Islet precursor cell (in vitro differentiated cells): ENCODE measurements around the gene ARL10.
"Not testable (repeated sequence)": the region's sequence is repeated elsewhere in the genome, so short reads cannot be mapped to it uniquely, and the experiment has no call there.

ENCODE experiments used
- DNase-seq: peaks from one replicate; pipeline ENCODE4 v3.0.0-alpha.2; 2018

Gene ARL10

DNA sequence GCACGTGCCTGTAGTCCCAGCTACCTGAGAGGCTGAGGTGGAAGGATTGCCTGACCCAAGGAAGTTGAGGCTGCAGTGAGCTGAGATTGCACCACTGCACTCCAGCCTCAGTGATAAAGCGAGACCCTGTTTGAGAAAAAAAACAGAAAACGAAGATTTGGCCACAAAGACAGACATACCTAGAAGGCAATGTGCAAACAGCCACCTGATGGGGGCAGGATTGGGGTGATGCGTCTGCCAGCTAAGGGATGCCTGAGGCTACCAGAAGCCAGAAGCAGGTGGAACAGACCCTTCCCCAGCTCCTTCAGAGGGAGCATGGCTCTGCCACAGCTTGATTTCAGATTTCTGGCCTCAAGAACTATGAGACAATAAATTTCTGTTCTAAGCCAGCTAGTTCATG is 26.2 kb downstream of the ARL10 start:
- DNase-seq, result no peak

- no peak for DNase-seq
Observed at GRCh38 chr5:176391999-176392398, 26.7 kb downstream of the ARL10 start.

DNA sequence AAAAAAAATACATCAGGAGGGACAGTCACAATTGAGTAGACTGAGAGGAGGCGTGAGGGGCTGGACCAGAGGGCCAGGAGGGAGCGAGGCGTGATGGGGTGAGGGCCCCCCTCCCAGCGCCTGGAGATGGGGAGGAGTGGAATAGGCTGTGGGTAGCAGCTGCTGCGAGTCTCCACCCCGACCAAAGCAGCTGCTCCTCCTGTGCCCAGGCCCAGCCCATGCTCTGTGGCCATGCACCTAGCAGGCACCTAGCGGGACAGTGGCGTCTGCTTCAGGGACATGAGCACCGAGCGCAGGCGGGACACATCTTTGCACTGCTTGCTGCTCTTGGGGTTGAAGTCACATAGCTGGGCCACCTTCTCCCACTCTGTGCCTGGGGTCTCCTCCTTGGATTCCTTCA is 27.2 kb downstream of the ARL10 start:
- no peak for DNase-seq

DNA sequence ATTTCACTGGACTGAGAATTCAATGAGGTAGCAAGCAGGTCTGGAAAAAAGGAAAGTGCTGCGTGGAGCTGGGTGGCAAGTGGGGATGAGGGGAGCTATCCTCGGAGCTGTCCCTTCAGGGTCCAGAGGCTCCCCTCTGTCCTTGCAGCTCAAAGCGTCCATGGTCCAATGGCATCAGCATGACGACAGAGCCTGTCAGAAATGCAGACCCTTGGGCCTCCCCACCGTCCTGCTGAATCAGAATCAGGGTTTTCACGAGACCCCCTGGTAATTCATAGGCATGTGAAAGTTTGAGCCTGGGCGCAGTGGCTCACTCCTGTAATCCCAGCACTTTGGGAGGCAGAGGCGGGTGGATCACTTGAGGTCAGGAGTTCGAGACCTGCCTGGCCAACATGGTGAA is 28.8 kb downstream of the ARL10 start:
- DNase-seq, result no peak

DNA sequence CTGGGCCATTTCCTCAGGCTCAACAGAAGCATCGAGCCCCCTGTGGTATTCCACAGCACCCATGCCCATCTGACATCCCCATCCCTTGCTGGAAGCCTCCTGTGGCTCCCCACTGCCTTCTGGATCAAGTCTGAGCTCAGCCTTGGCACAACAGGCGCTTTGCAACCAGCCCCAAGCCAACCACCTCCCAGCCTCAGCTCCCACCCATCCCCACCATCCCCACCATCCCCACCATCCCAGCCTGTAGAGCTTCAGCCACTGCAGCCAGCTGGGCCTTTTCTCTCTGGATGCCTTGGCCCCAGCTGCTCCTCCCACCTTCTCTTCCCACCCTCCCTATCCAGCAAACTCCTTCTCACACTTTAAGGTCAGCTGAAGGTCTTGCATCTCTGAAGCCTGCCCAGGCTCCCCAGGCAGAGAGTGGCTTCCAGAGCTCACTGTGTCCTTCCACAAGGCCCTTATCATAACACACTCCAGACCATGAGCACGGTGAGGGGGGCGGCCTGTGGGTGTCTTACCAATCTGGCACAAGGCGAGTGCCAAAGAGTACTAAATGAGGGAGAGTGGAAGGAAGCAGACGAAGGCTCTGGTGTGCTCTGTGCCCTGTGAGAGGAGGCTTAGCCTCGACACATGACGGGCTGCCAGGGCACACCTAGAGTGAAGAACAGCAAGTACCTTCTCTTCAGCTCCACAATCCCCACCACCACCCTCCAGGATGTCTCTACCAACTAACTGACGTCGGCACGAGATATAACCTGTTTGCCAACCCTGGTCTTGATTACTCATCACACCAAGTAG is 29.8 kb downstream of the ARL10 start:
- no peak for DNase-seq

DNA sequence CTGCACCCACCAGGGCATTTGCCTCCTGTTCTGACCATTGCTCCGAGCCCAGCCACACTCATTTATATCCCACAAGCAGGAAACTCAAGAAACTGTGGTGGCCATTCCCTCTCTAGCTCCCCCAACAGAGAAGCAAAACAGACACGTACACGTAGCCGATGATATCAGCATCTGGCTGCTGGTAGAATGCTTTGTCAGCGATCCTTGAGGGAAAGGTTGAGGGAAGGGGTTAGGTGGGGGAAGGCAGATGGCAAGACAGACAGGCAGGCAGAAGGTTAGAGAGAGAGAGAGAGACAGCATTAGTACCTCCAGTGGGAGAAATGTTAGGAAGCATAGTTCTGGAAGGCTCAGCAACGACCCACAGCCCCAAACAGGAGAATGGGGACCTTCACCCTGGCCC is 31.0 kb downstream of the ARL10 start:
- peak; percentile 68 for DNase-seq

DNA sequence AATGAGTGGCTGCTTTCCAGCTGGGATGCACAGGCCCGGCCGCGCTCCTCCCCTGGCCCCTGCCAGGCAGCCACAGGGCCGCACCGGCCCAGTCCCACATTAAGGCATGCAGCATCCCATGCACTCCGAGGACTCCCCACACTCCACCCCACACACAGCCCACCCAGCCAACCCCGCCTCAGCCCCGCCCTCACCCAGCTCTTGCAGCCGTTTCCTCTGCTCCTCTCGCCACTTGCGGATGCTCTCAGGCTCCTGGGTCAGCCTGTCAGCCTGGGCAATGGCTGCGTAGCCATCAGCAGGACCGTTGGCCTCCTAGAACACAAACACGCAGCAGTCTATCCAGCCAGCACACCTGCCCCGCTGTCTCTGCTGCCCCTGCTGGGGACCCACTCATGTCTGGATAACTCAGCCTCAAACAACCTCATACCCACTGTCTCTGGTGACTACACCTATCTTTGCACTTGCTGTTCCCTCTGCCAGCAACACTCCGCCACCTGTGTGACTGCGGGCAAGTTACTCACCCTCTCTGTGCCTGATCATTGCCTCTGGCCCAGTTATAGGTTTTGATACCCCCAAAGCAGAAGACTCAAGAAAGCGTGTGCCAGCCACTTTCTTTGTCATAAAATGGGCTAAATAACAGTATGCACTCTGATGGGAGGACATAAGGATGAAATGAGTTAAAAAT is 32.6 kb downstream of the ARL10 start:
- DNase-seq, result no peak

DNA sequence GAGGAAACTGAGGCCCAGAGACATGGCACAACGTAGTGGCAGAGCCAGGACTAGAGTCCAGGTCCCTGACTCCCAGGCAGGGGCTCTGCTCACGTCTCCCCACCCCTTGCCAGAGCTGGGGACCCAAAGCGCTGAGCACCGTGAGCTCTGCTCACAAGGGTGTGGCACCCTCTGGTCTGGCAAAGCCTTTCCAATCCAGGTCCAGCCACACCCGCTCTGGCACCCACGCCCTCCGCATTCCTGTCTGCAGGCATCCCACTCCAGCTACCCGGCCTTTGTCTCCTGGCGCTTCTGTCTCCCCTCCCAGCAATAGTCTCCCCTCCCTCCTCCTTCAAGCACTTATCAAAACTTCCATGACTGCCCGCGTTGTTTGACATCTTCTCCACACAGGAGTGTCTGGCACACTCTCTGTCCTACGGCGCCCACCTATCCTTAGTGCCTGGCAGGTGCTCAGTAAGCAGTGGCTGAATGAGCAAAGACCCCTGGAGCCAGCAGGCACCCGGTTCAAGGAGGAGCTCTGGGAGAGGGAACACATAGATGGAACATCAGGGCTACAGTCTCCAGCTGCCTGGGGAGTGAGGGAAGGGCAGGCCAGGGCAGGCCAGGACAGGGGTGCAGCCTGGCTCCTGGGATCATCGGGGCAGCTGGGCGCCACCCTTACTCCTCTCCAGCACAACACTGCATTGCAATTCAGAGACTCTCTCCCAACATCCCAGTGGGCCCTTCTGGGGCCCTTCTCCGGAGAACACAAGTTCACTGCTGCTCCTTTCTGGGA is 35.3 kb downstream of the ARL10 start:
- DNase-seq, result peak; percentile 75

- DNase-seq, result no peak
Observed at GRCh38 chr5:176401281-176402205, 36.3 kb downstream of the ARL10 start.

- no peak for DNase-seq
Observed at GRCh38 chr5:176405656-176406435, 40.6 kb downstream of the ARL10 start.

- DNase-seq, result no peak
Observed at GRCh38 chr5:176406436-176407052, 41.3 kb downstream of the ARL10 start.

GRCh38 chr5:176407456-176408251 is 42.4 kb downstream of the ARL10 start:
- DNase-seq, result no peak

GRCh38 chr5:176408252-176408573 is 42.9 kb downstream of the ARL10 start:
- not testable (repeated sequence) for DNase-seq

DNA sequence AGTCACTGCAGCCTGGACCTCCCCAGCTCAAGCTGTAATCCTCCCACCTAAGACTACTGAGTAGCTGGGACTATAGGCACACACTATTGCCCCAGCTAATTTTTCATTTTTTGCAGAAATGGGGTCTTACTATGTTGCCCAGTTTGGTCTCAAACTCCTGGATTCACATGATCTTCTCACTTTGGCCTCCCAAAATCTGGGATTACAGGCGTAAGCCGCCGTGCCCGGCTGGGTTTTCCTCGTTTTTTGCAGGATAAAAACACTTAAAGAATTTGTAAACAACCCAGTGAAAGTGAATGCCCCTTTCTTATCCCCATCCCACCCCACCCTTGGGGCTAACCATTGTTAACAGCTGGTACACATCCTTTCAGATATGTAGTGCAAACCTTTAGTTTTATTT is 43.3 kb downstream of the ARL10 start:
- no peak for DNase-seq

- no peak for DNase-seq
Observed at GRCh38 chr5:176409765-176410164, 44.5 kb downstream of the ARL10 start.

GRCh38 chr5:176410486-176411180 is 45.3 kb downstream of the ARL10 start:
- DNase-seq, result no peak

DNA sequence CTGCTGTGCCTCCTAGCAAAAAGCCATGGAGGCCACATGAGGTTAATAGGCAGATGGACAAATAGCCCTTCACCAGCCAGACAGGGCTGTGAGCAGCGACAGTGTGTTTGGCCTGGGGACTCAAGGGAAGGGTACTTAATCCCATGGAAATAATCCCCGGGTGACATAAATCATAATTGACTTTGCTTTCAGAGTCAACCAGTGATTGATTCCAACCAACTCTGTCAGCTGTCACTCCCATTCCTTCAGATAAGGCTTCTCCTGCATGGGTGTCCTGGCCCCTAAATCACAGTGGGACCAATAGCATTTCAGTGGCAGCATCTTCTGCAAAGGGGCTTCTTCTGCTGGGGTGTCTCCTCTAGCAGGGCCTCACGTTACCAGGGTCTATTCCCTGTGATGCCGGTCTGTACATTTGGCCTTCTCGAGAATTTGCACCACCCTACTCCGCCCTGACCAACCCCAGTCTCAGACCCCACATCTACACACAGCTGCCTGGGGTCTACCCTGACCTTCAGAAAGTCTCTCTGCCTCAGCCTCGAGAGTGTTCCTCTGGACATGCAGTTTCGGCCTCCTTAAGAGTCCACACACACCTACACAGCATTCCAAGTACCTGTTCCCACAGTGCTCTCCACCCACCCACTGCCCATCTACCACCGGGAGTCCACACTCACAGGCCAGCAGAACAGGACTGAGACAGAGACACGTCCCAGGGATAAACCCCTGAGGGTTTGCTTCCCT is 47.4 kb downstream of the ARL10 start:
- no peak for DNase-seq

- peak; percentile 82 for DNase-seq
Observed at GRCh38 chr5:176413255-176413565, 47.9 kb downstream of the ARL10 start.

- no peak for DNase-seq
Observed at GRCh38 chr5:176413709-176414191, 48.5 kb downstream of the ARL10 start.
